ENCODE measurements around the gene STK35.

- no peak for TF ChIP-seq POLR2A (IDR thresholded peaks at IDR 0.05; ENCODE audit: low read length)
- no peak for TF ChIP-seq GATA1 (IDR thresholded peaks at IDR 0.05; ENCODE audit: low read depth, low read length)
Observed at GRCh38 chr20:2144850-2145249, 43.2 kb downstream of the STK35 start.

All from erythroblast (primary cell).